GM19438 (cell line): ENCODE results near the gene CACNA1D.

Source experiments
- ATAC-seq: cut with Tn5 transposase; IDR thresholded peaks from one replicate; pipeline ENCODE4 v1.9.1; 2021; ENCODE audit warnings: low read depth; ENCODE audit not compliant: unreplicated experiment

CACNA1D gene

DNA sequence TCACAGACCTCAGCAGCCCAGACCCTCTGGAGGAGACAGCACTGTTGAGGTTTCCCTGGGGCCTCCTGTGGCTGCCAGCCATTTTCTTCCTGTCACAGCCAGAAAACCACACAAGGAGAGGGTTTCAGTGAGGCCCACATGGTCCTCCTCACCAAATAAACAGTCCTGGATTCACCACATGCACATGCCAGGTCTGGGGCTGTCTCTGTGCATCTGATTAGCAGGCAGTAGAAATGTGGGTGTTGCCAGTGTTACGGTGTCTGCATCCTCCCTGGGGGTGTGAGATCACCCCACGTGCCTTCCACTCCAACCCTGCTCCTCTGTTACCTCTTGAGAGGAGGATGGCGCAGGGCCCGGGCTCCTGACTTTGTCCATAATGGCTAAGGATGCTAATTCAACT, 211.4 kb downstream of the CACNA1D start:
- ATAC-seq: no peak

DNA sequence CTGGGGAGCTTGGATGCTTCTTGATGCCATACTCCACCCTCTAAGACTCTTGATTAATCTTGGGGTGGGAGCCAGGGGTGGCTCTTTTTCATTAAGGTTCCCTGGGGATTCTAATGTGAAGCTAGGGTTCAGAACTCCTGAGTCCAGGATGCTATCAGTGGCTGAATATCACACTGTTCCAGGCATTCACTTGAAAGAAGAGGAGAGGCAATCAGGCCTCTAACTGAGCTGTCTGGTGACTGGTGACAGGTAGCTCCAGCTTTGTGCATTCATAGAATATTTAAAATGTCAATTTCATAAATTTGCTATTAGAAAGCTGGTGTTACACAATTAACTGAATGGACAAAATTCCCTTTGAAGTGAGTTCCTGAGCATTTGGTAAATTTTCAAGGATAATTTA, 212.8 kb downstream of the CACNA1D start:
- no peak for ATAC-seq

DNA sequence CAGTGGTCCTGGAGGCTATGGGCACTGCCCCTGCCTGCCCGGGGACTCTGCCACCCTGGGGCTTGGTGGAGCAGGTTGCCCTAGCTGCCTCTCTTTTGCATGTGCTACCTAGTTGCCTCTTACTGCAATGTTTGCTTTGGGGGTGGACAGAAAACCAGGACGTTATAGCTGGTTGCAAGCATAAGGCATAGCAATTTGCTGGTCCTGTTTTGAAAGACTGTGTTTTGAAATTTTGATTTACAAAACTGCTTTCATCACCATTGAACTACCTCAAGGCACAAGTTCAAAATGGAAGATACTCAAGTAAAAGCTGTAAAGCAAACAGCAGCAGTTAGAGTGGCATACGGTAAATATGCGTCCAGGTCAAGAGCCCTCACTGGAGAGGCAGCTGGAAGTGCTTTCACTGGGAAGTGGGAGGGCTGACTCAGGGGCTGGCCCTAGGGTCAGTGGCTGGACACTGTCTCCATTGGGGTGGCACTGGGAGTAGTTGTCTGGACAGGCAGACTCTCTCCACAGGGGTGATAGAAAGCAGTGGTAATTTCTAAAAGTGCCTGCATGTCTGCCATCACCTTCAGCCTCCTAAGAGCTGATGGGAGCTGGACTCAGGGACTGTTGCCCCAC, 213.7 kb downstream of the CACNA1D start:
- no peak for ATAC-seq

GRCh38 chr3:53709256-53709655, 214.8 kb downstream of the CACNA1D start:
- ATAC-seq: no peak

DNA sequence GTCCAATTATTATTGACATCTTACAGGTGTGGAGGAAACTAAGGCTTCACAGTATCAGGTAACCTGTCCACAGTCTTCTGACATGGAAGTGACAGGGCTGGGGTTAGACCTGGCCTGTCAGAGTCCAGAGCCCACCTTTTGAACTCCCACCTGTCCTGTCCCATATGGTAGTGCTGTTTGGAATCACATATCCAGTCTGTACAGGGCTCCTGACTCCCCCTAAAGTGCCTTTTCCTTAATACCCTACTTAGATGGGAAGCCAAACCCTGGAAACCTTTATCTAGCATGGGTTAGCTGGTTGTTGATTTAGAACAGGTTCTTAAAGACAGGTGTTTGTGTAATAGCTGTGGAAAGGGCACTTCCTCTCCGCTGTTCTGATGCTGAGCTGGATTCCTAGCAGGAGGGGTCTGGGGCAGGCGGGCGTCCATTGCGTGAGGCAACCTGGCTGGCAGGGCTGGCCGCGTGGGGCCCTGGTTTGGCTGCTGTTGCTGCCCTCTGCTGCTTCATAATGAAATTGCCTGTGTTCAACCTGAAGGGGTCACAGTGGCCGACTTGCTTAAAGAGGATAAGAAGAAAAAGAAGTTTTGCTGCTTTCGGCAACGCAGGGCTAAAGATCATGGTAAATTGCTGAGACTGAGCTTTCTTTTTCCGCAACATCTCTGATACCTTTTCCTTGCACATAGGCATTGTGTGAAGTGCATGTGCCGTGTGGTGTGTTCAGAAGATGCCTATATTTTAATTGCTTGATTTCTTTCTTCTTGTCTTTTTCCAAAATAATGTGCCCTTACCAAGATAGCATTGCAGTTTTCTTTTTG, 215.7 kb downstream of the CACNA1D start:
- no peak for ATAC-seq

- ATAC-seq: no peak
Measured at GRCh38 chr3:53711387-53711786, 217.0 kb downstream of the CACNA1D start.

DNA sequence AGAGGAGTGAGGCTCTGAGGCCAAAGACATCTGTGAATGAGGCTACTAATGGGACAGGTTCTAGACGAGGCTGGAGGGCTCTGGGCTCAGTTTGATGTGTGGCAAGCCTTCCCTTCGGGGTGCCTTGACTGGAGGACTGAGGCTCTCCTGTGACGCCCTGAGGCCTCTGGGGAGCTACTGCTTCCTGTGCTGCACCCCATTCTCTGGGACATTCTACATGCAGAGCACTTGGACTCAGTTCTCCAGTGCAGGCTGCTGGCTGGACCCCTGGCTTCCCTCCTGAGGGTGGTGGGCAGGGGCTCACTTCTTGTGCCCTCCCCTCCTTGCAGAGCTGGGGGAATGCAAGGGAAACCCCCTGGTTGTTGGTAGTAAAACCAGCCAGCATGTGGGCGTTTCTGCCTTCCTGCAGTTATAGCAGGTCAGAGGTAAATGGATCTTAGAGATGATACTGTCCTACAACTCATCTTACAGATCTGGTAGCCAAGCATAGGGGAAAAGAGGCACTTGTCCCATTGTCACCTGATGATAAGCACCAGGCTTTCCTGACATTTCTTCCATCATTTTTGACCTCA, 218.5 kb downstream of the CACNA1D start:
- no peak for ATAC-seq

DNA sequence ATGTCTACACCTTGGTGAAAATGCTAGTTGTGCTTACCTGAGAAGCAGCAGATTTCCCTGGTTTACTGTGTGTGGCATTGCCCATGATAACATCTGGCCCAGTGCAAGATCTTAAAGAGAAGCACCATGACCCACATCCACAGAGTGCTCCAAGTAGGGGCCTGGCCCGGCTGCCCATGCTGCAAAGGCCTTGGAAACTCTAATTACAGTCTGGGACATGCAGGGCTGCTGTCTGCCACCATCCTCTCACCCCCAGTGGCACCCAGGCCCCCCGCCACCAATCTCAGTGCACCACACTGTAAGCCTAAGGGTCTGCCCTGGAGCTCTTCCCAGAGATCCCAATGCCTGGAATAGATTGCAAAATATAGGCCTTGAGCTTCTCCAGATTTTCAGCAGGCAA, 219.2 kb downstream of the CACNA1D start:
- no peak for ATAC-seq

DNA sequence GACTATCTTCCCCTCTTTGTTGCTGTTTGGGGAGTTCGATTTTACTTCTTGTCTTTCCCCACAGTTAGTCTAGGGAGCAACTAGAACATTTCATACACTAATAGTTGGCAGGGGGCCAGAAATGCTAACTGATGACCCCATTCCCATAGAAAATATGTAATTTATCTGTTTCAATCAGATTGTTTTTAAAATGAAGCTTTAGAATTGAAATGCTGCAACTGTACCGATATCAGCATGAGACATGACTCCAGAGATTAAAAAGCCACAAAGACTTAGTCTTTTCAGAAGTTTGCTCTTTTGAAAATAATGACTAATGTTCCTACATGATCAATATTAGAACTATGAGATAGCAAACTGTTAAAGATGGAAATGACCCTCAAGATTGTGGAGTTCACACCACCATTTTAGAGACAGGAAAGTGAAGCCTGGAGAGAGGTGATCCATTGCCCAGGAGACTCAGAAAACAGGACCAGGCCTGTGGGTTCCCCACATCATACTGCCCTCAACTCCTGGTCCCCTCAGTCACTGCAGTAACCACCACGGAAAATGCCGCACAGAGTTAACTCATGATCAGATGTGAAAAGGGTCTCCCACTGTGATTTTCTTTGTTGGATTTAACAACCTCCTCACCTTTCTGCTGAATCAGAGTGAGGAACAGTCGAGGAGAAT, 221.5 kb downstream of the CACNA1D start:
- no peak for ATAC-seq

GRCh38 chr3:53716998-53717397, 222.6 kb downstream of the CACNA1D start:
- no peak for ATAC-seq

GRCh38 chr3:53718462-53718861, 224.1 kb downstream of the CACNA1D start:
- ATAC-seq: no peak

DNA sequence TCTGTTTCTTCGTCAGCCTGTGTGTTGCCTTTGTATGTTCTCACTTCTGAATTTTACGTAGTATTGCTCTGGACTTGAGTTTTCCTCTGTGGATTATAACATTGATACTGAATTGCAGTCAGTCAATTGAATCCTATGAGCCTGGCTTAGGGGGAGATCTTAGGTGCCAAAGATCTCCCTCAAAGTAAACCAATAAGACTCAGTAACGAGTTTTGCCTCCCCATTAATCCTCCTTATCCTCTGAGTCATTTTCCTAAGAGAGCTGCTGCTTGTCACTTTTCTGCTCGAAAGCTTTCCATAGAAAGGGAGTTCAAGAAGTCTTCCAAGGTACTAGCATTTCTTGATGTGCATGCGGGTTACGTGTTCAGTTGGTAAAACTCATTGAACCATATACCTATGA, 225.4 kb downstream of the CACNA1D start:
- ATAC-seq: no peak

DNA sequence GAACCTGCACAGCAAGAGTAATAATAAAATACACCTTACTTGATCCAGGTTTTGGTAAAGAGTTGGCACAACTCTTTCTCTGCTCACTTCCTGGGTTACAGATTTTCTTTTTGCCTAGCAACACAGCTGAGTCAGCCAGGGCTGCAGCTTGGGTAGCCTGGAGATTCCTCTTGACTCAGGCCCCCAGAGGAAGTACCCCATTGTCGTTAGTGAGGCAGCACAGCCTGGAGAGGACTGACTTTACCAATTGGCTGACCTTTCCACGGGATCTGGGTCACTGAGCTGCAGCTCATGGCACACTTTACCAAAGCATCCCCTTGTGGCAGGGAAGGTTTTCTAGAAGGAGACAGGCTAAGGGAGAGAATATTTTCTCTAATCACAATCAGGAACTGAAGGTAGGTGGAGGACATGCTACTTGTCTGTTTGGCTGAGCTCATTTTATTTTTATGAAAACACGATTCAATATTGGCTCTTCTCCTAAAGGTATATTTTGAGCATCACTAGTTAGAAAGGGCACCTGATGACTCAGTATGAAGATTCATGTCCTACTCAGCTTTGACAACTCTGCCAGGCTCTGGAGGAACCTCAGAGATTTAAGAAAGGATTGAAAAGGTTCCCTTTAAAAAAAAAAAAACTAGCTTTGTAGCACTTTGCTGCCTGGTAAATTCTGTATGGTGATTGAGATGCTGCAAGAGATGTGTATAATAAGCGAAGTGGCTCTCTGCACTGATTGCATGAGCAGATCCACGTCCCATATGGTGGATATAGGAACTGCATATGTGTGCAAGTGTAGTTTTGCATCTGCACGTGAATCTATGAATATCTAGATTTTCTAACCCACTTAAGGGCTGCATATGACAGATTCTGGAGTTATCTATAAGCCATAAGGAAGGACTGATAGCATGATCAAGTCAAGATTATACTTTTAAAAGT, 227.0 kb downstream of the CACNA1D start:
- ATAC-seq: no peak

DNA sequence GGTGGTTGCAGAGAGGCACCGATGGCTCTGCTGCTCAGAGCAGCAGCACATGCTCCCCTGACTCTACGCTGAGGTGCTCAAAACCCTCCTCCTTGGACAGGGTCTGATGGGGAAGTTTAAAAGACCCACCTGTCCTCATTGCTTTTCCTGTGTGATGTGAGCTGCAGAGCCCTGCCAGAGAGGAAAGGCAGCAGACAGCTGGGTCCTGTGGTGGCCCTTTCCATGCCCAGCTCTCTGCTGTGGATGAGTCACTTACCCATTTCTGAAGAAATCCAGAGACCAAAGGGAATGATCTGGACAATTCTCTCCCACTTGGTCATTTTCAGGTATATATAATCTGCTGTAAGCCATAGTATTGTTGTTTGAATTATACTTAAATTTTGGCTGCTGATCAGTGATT, 230.2 kb downstream of the CACNA1D start:
- ATAC-seq: no peak

DNA sequence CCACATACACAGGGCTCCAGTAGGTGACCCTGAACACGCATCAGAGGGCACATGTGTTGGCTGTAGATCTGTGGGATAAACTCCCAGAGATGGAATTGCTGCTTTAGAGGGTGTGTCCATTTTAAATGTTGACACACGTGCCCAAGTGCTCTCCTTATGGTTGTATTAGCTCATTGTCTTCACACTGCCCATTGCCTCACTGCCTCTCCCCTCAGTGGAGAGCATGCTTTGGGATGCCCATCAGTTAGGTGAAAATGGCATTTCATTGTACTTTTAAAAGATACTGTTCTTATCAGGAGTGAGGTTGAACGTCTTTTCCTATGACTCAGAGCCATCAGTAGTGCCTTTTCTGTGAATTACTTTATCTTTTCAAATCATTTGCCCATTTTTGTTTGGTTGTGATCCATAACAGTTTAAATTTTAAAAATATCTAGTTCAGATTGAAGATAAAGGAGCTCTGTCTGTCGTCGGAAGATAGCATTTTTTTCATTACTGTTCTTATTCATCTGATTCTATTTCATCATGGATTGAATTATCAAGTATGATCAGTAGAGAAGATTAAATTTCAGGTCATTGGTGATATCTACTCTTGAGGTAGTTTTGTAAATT, 231.1 kb downstream of the CACNA1D start:
- ATAC-seq: no peak

- no peak for ATAC-seq
Measured at GRCh38 chr3:53726643-53727042, 232.2 kb downstream of the CACNA1D start.

DNA sequence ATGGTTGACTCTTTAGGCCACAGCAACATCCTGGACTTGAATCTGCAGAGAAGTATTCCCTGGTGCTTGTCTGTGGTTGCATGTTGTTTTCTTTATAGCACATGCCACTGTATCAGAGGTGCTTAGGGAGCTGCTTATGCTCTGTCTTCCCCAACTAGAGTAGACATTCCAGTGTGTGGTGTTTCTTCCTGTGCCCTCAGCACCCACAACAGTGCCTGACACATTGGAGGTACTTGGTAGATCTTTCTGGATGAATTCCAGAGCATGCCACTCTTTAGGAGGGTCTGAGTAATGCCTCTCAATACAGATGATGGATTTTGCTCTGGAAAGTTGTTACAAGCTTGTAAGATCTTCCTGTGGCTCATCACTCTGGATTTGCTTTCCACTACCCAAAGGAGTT, 234.2 kb downstream of the CACNA1D start:
- no peak for ATAC-seq

DNA sequence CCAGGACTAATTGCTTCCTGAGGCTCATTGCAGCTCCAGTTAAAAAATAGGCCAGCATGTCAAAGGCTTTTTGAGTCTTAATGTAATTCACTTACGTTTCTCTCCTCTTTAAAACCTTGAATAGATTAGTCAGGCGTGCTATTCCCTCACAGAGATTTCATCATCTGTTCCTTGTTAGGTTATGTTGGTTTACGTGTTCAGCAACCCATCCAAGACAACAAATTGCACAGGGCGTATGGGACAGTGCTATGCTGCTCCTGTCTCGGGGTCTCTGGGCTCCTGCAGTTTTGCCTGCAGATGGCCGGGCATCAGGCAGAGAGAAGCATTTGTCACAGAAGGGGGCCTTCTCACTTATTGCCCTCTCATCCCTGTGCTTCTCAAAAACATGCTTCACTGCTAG, 234.7 kb downstream of the CACNA1D start:
- ATAC-seq: no peak

DNA sequence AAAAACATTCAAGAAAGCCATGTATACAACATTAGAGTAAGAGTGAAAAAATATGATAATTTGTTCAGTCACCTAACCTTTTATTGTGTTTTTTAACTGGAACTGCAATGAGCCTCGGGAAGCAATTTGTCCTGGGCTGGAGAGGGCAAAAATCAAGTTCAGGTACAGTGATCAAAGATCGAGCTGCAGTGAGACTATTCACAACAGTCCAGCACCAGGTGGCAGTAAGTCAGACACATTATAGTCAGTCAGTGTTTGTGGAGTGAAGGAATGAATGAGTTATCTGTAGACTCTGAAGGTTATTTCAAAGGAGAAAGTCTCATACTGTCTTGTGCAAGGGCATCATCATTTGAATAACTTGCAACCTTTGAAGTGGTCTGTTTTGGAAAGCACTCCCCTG, 235.2 kb downstream of the CACNA1D start:
- no peak for ATAC-seq

GRCh38 chr3:53730576-53730975, 236.2 kb downstream of the CACNA1D start:
- no peak for ATAC-seq
